IMR-90 (cell line): ENCODE results near the gene CUX1. TPM values are rescaled to one million over a fixed set of nuclear protein-coding genes. Genes with fewer than 3 reads are reported as not detected.

Experiments
- ATAC-seq: fragments of 200-7000 bp; cut with Tn5 transposase; 2 replicates; pipeline ENCODE4 v1.9.1; 2020; ENCODE audit warnings: low read depth, mild to moderate bottlenecking, moderate library complexity
- BruUV-seq: library from RNA; stranded (reverse); fragments of 400-500 nt; replicated peaks from 2 replicates; lab custom pipeline; 2021; lab: Mats Ljungman, UMichigan
- CTCF ChIA-PET: fragments of 300-600 bp; formaldehyde crosslinking; extraction: SDS; loops from one replicate; lab custom pipeline; 2021; ENCODE audit warnings: antibody characterized with exemption; lab: Yijun Ruan, JAX
- POLR2A ChIA-PET: fragments of 300-600 bp; sonication (Branson Sonifier 250); formaldehyde crosslinking; loops from one replicate; lab custom pipeline; 2022; ENCODE audit warnings: antibody characterized with exemption; ENCODE audit not compliant: unreplicated experiment; lab: Charles Lee
- DNase-seq: peaks from one replicate; pipeline ENCODE4 v3.0.0; 2013
- H2AFZ ChIP-seq: replicated peaks from 2 replicates; pipeline ENCODE3; 2013; ENCODE audit warnings: low read length, mild to moderate bottlenecking; ENCODE audit not compliant: poor library complexity
- H2AK5ac ChIP-seq: 2 replicates; pipeline ENCODE4 v1.6.1; 2013; ENCODE audit warnings: low read depth, low read length, inconsistent platforms
- H2AK9ac ChIP-seq: replicated peaks from 2 replicates; pipeline ENCODE3; 2013; ENCODE audit warnings: mild to moderate bottlenecking, low read depth, low read length, moderate library complexity; ENCODE audit not compliant: poor library complexity
- H2BK120ac ChIP-seq: 2 replicates; pipeline ENCODE4 v1.6.1; 2013; ENCODE audit warnings: low read depth, low read length, inconsistent platforms
- H2BK15ac ChIP-seq: 3 replicates; pipeline ENCODE4 v1.6.1; 2013; ENCODE audit warnings: low read depth, low read length, inconsistent platforms
- H2BK20ac ChIP-seq: 2 replicates; pipeline ENCODE4 v1.6.1; 2013; ENCODE audit warnings: low read depth, mild to moderate bottlenecking, inconsistent platforms, low read length, moderate library complexity
- H2BK5ac ChIP-seq: 2 replicates; pipeline ENCODE4 v1.6.1; 2013; ENCODE audit warnings: mild to moderate bottlenecking, low read depth, low read length, inconsistent platforms; ENCODE audit not compliant: poor library complexity, severe bottlenecking
- H3K14ac ChIP-seq: replicated peaks from 2 replicates; pipeline ENCODE4 v1.6.1; 2013; ENCODE audit warnings: low read depth, low read length, inconsistent platforms
- H3K18ac ChIP-seq: 2 replicates; pipeline ENCODE4 v1.6.1; 2013; ENCODE audit warnings: low read depth, low read length, control low read depth
- H3K23ac ChIP-seq: 2 replicates; pipeline ENCODE4 v1.6.1; 2013; ENCODE audit warnings: low read depth, low read length, inconsistent platforms
- H3K27ac ChIP-seq: 2 replicates; pipeline ENCODE4 v1.5.1; 2013; ENCODE audit warnings: mild to moderate bottlenecking, control low read depth, low read length; ENCODE audit not compliant: insufficient read depth
- H3K27me3 ChIP-seq: 2 replicates; pipeline ENCODE4 v1.6.1; 2013; ENCODE audit warnings: low read length; ENCODE audit not compliant: control insufficient read depth, insufficient read depth
- H3K36me3 ChIP-seq: 2 replicates; pipeline ENCODE4 v1.6.1; 2013; ENCODE audit warnings: low read length, mixed read lengths; ENCODE audit not compliant: control insufficient read depth, insufficient read depth
- H3K4ac ChIP-seq: 2 replicates; pipeline ENCODE4 v1.6.1; 2013; ENCODE audit warnings: low read depth, low read length, inconsistent platforms
- H3K4me1 ChIP-seq: 2 replicates; pipeline ENCODE4 v1.6.1; 2013; ENCODE audit warnings: low read length, mixed read lengths; ENCODE audit not compliant: control insufficient read depth, insufficient read depth
- H3K4me2 ChIP-seq: 2 replicates; pipeline ENCODE4 v1.6.1; 2013; ENCODE audit warnings: low read depth, mild to moderate bottlenecking, control low read depth, low read length, moderate library complexity
- H3K4me3 ChIP-seq: 2 replicates; pipeline ENCODE4 v1.5.1; 2013; ENCODE audit warnings: low read depth, mild to moderate bottlenecking, control low read depth, low read length, moderate library complexity; ENCODE audit not compliant: insufficient read depth
- H3K56ac ChIP-seq: 2 replicates; pipeline ENCODE4 v1.6.1; 2013; ENCODE audit warnings: low read length, inconsistent platforms; ENCODE audit not compliant: insufficient read depth; ENCODE audit errors: extremely low read depth
- H3K79me1 ChIP-seq, 2 experiments: 2 replicates each; pipeline ENCODE4 v1.6.1; 2013; ENCODE audit warnings: low read length in 2 of 2, inconsistent platforms in 1 of 2, low read depth in 1 of 2
- H3K9ac ChIP-seq: 2 replicates; pipeline ENCODE4 v1.6.1; 2013; ENCODE audit warnings: low read depth, low read length, control low read depth
- H3K9me1 ChIP-seq: 2 replicates; pipeline ENCODE4 v1.6.1; 2013; ENCODE audit warnings: low read length, inconsistent platforms; ENCODE audit not compliant: insufficient read depth
- H3K9me3 ChIP-seq: 2 replicates; pipeline ENCODE4 v1.6.1; 2013; ENCODE audit warnings: low read length; ENCODE audit not compliant: control insufficient read depth, insufficient read depth
- H4K20me1 ChIP-seq: 2 replicates; pipeline ENCODE4 v1.6.1; 2013; ENCODE audit warnings: low read length, inconsistent platforms; ENCODE audit not compliant: insufficient read depth
- H4K5ac ChIP-seq: 2 replicates; pipeline ENCODE4 v1.6.1; 2013; ENCODE audit warnings: mild to moderate bottlenecking, low read depth, low read length, control low read depth
- H4K8ac ChIP-seq, 2 experiments: 2 replicates each; pipeline ENCODE4 v1.6.1; 2013; ENCODE audit warnings: low read depth in 2 of 2, low read length in 2 of 2, control low read depth in 1 of 2, inconsistent platforms in 1 of 2
- H4K91ac ChIP-seq: 2 replicates; pipeline ENCODE4 v1.6.1; 2013; ENCODE audit warnings: low read depth, low read length, inconsistent platforms; ENCODE audit not compliant: insufficient read depth
- BHLHE40 ChIP-seq: fragments of 150-350 bp; IDR thresholded peaks from 2 replicates; pipeline ENCODE4 v1.6.1; 2016; ENCODE audit warnings: mild to moderate bottlenecking, low read depth, low read length
- CEBPB ChIP-seq: IDR thresholded peaks from 2 replicates; pipeline ENCODE4 v1.6.1; 2012; ENCODE audit warnings: low read depth, low read length, improper control_type of control experiment
- CHD1 ChIP-seq: IDR thresholded peaks from 2 replicates; pipeline ENCODE4 v1.6.1; 2012; ENCODE audit warnings: low read depth, low read length, improper control_type of control experiment
- FOS ChIP-seq: fragments of 150-350 bp; IDR thresholded peaks from 2 replicates; pipeline ENCODE4 v1.6.1; 2016; ENCODE audit warnings: low read depth, low read length
- MAFK ChIP-seq: IDR thresholded peaks from 2 replicates; pipeline ENCODE4 v1.6.1; 2012; ENCODE audit warnings: low read depth, low read length, improper control_type of control experiment
- MAZ ChIP-seq: IDR thresholded peaks from 2 replicates; pipeline ENCODE4 v1.6.1; 2012; ENCODE audit warnings: low read depth, mild to moderate bottlenecking, low read length, improper control_type of control experiment, moderate library complexity, borderline replicate concordance
- MXI1 ChIP-seq: IDR thresholded peaks from 2 replicates; pipeline ENCODE4 v1.6.1; 2012; ENCODE audit warnings: low read depth, mild to moderate bottlenecking, low read length, moderate library complexity, borderline replicate concordance
- NFE2L2 ChIP-seq: fragments of 150-350 bp; IDR thresholded peaks from 2 replicates; pipeline ENCODE4 v1.6.1; 2016; ENCODE audit warnings: low read depth, mild to moderate bottlenecking, low read length
- POLR2A ChIP-seq: IDR thresholded peaks from 2 replicates; pipeline ENCODE4 v1.6.1; 2012; ENCODE audit warnings: mild to moderate bottlenecking, low read depth, low read length
- RAD21 ChIP-seq: IDR thresholded peaks from 2 replicates; pipeline ENCODE4 v1.6.1; 2012; ENCODE audit warnings: low read length, improper control_type of control experiment
- RCOR1 ChIP-seq: IDR thresholded peaks from 2 replicates; pipeline ENCODE4 v1.6.1; 2012; ENCODE audit warnings: mild to moderate bottlenecking, low read length, improper control_type of control experiment; ENCODE audit not compliant: insufficient replicate concordance
- RFX5 ChIP-seq: IDR thresholded peaks from 2 replicates; pipeline ENCODE4 v1.8.0; 2012; ENCODE audit warnings: low read depth, mild to moderate bottlenecking, low read length, moderate library complexity
- SMC3 ChIP-seq: fragments of 150-350 bp; IDR thresholded peaks from 2 replicates; pipeline ENCODE4 v1.6.1; 2016; ENCODE audit warnings: low read depth, mild to moderate bottlenecking, antibody characterized with exemption, low read length, moderate library complexity
- WGBS, 2 experiments: methylation state at CpG; one replicate each; pipeline versions ENCODE4 v1.1.5 to v1.1.7; 2013; ENCODE audit warnings: missing lambda C conversion rate in 2 of 2; ENCODE audit not compliant: insufficient read length in 1 of 2; ENCODE audit errors: extremely low coverage in 2 of 2; 5-methylcytosine and 5-hydroxymethylcytosine counted together
- dilution Hi-C: fragments of 300-500 bp; cut with HindIII; formaldehyde crosslinking; loops from one replicate; pipeline ENCODE4 v1.14.3; 2018; ENCODE audit warnings: low sequenced_read_pairs; ENCODE audit not compliant: unreplicated experiment
- in situ Hi-C: fragments of 300-500 bp; cut with MboI; formaldehyde crosslinking; loops from 3 replicates; pipeline ENCODE4 v1.14.3; 2019; ENCODE audit warnings: low sequenced_read_pairs, inconsistent platforms, mixed read lengths
- intact Hi-C: fragments of 100-400 bp; cut with micrococcal nuclease; formaldehyde crosslinking; loops from 2 replicates; pipeline ENCODE4 v1.10.0; 2022
- polyA plus RNA-seq, 3 experiments: library from polyadenylated mRNA; depleted of rRNA; stranded (reverse); fragments of >200 nt; gene quantifications; 2 replicates each; pipeline ENCODE4 v1.2.3, GENCODE V29; 2012; ENCODE audit warnings: low replicate concordance in 1 of 3
- total RNA-seq: library from RNA; depleted of rRNA; stranded (reverse); fragments of >200 nt; gene quantifications from 2 replicates; pipeline ENCODE4 v1.2.3, GENCODE V29; 2012
- TF ChIP-seq, protein P1 (sequence below): fragments of 150-350 bp; IDR thresholded peaks from 2 replicates; pipeline ENCODE4 v1.6.1; 2017; ENCODE audit warnings: mild to moderate bottlenecking, antibody characterized with exemption, low read length, low read depth
- TF ChIP-seq, protein P2 (sequence below): fragments of 150-350 bp; IDR thresholded peaks from 2 replicates; pipeline ENCODE4 v1.6.1; 2016; ENCODE audit warnings: low read depth, mild to moderate bottlenecking, low read length, moderate library complexity, borderline replicate concordance
- TF ChIP-seq, protein P3 (sequence below): conservative IDR thresholded peaks from 2 replicates; pipeline ENCODE4 v1.5.1; 2012; ENCODE audit warnings: mild to moderate bottlenecking, low read depth, low read length, improper control_type of control experiment

The CUX1 gene
- total and polyA plus RNA-seq, 2 of the 4 experiments (the other 2 are of a cell fraction) = 19.7 to 46.4 TPM

- in situ Hi-C loops (no loop called here), intact Hi-C loops (no loop called here), dilution Hi-C loops (no loop called here)
- Histone ChIP-seq H3K14ac (no peak overlapping the region), H3K27me3 (no peaks in the 10 kb centered on the region), H2AFZ (no peak overlapping the region), H3K9me1 (0 out of 2 replicates have a peak, but pooled peaks cover 3% of the 10 kb centered on the region), H3K4me1 (no peaks in the 10 kb centered on the region), H2AK5ac (no peak overlapping the region), H4K20me1 (peaks cover 5% of the 10 kb centered on the region), H3K4me3 (no peak overlapping the region), H3K18ac (no peak overlapping the region), H3K79me1 (peaks cover 22 to 47% of the 10 kb centered on the region in 2 experiments), H3K56ac (no peak overlapping the region), H2AK9ac (no peak overlapping the region), H4K8ac (no peak overlapping the region), H3K4me2 (no peak overlapping the region), H2BK120ac (no peak overlapping the region), H3K9ac (no peak overlapping the region), H3K27ac (no peak overlapping the region), H3K36me3 (no peaks in the 10 kb centered on the region), H3K23ac (no peak overlapping the region), H2BK5ac (no peak overlapping the region), H3K4ac (no peak overlapping the region), H3K9me3 (no peaks in the 10 kb centered on the region), H4K5ac (no peak overlapping the region), H2BK20ac (no peak overlapping the region), H2BK15ac (no peak overlapping the region), H4K91ac (no peak overlapping the region)
- ChIA-PET POLR2A (no interaction called here), CTCF (no interaction called here)
- 80% methylated on average over 1 of the region's 5 CpGs; no CpG with 5 or more reads in 1 of the 2 experiments for WGBS, 2 experiments
- no TSS peak for BruUV-seq
- no peak for DNase-seq
- TF ChIP-seq CHD1 (no peak), POLR2A (no peak), MXI1 (no peak), MAZ (no peak), RFX5 (no peak), MAFK (no peak), NFE2L2 (no peak), RAD21 (no peak), CEBPB (no peak), SMC3 (no peak), FOS (no peak), RCOR1 (no peak), BHLHE40 (no peak)
- TF ChIP-seq, protein P1, sequence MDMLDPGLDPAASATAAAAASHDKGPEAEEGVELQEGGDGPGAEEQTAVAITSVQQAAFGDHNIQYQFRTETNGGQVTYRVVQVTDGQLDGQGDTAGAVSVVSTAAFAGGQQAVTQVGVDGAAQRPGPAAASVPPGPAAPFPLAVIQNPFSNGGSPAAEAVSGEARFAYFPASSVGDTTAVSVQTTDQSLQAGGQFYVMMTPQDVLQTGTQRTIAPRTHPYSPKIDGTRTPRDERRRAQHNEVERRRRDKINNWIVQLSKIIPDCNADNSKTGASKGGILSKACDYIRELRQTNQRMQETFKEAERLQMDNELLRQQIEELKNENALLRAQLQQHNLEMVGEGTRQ = no peak
- TF ChIP-seq, protein P2, sequence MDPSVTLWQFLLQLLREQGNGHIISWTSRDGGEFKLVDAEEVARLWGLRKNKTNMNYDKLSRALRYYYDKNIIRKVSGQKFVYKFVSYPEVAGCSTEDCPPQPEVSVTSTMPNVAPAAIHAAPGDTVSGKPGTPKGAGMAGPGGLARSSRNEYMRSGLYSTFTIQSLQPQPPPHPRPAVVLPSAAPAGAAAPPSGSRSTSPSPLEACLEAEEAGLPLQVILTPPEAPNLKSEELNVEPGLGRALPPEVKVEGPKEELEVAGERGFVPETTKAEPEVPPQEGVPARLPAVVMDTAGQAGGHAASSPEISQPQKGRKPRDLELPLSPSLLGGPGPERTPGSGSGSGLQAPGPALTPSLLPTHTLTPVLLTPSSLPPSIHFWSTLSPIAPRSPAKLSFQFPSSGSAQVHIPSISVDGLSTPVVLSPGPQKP = no peak
- TF ChIP-seq, protein P3, sequence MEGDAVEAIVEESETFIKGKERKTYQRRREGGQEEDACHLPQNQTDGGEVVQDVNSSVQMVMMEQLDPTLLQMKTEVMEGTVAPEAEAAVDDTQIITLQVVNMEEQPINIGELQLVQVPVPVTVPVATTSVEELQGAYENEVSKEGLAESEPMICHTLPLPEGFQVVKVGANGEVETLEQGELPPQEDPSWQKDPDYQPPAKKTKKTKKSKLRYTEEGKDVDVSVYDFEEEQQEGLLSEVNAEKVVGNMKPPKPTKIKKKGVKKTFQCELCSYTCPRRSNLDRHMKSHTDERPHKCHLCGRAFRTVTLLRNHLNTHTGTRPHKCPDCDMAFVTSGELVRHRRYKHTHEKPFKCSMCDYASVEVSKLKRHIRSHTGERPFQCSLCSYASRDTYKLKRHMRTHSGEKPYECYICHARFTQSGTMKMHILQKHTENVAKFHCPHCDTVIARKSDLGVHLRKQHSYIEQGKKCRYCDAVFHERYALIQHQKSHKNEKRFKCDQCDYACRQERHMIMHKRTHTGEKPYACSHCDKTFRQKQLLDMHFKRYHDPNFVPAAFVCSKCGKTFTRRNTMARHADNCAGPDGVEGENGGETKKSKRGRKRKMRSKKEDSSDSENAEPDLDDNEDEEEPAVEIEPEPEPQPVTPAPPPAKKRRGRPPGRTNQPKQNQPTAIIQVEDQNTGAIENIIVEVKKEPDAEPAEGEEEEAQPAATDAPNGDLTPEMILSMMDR = no peak
- ATAC-seq = no peak
Observed at GRCh38 chr7:101995121-101995520, 177.7 kb downstream of the CUX1 start.
